Measurements from ENCODE around the gene URB2. TPM values are rescaled to one million over a fixed set of nuclear protein-coding genes. Genes with fewer than 3 reads are reported as not detected.
A peak's percentile ranks its signal among the peaks of the same experiment; 100 is the strongest.
"Not testable (repeated sequence)": the region's sequence is repeated elsewhere in the genome, so short reads cannot be mapped to it uniquely, and the experiment has no call there.

Gene URB2
- total RNA-seq = 10 to 100 TPM; 28.9 to 30.1 TPM

DNA sequence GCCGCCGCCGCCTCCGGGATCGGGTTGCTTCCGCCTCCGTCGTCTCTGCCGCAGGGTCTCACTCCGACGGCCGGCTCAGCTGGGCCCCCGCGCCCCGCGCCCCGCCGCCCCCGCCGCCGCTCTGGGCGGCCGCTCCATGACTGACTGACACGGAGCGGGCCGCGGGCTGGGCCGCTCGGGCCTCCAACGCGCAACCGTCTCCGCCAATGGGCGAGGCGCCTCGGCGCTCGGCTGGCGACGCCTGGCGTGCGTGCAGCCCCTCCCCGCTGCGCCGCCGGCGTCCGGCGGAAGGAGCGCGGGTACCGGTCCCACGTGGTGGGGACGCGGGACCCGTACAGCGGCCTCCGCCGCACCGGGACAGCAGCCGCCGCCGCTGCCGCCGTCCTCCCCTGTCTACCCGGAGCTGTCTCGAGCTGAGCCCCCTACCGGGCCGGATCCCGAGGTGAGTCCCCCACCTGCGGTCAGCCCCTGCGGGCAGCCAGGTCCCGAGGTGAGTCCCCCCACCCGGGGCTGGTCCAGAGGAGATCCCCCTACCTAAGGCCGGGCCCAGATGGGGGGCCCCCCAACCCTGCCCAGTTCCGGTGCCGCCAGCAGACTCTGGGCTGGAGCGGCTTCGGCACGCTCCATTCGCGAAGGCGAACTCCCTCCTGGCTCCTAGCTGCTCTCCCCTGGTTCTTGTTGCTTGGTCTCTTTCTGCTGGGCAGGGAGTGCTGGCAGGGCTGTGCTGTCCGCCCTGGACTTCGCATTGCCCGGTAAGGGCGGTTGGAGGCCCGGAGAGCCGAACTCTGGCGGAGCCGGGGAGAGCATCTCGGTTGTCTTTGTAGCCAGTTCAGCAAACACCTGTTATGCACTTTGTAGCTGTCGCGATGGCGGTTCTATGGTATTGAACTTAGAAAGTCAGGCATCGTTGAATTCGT is at the start of gene URB2, which contains the start of gene TAF5L:
Gene URB2, plus strand, starts transcription at position 333 of the 917 bp plus-strand sequence. CDS start 1,387 bp downstream, outside the sequence.
Gene TAF5L, minus strand, starts transcription at position 208 of the 917 bp plus-strand sequence. CDS start 11,640 bp downstream, outside the sequence.
- Mint-ChIP-seq H3K9me3 (no peaks in the 10 kb centered on the region), H3K4me1 (peaks cover 60% of the 10 kb centered on the region), H3K4me3 (peak within 1 kb of the TSS; percentile 99), H3K27ac (peak within 1 kb of the TSS; percentile 97), H3K36me3 (peaks cover 33% of the 10 kb centered on the region), H3K27me3 (no peaks in the 10 kb centered on the region)
- DNase-seq = peak; percentile 95

DNA sequence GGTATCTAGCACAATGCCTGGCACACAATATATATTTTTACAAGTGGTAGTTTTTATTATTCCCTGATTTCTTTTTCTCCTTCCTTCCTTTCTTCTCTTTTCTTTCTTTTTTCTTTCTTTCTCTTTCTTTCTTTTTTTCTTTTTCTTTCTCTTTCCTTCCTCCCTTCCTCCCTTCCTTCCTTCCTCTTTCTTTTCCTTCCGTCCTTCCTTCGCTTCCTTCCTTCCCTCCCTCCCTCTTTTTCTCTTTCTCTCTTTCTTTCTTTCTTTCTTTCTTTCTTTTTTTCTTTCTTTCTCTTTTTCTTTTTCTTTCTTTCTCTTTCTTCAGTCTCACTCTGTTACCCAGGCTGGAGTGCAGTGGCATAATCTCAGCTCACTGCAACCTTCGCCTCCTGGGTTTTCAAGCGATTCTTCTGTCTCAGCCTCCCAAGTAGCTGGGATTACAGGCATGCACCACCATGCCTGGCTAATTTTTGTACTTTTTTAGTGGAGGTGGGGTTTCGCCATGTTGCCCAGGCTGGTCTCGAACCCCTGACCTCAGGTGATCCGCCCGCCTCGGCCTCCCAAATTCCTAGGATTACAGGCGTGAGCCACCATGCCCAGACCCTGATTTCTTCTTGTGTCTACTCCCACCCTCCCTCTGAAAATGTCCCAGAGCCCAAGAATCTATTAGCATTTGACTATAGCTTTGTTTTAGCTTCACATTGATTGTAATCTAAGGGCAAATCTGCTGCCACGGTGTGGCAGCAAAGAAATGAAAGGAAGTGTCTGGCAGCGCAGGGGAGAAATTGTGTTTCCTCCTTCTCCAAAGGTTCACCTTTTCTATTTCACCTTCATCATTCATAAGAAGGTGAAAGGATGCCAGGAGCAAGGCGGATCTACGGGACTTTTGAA is 47.6 kb upstream of the URB2 start:
- H3K36me3 Mint-ChIP-seq = no peaks in the 10 kb centered on the region
- peaks cover 7% of the 10 kb centered on the region for H3K27me3 Mint-ChIP-seq
- no peak overlapping the region for H3K27ac Mint-ChIP-seq
- H3K9me3 Mint-ChIP-seq = no peaks in the 10 kb centered on the region
- no peak for DNase-seq
- H3K4me3 Mint-ChIP-seq = no peak overlapping the region
- H3K4me1 Mint-ChIP-seq = no peaks in the 10 kb centered on the region

DNA sequence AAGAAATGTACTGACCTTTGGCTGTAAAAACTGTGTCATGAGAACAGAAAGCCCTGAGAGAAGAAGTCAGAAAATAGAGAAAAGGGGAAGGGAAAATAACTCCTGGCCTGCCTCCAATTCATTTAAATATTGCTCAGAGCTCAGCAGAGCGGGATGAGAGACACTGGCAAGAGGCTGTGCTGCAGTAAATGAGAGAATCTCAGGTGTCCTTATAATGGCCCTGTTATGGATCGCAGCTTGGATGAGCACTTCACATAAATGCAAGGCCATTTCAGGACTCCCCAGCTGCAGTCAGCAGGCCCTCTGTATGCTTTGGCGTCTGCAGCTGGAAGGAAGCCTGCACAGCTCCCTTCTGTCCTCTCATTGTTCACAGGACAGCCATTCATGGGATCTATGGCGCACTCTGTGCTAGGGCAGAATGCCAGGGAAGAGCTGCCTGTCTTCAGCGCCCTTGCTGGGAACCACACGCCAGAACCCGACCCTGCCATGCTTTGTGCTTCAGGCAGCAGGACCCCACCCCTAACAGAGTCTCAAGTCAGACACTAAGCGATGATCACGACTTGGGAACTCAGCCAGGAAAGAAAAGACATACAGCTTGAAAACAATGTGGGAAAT is 46.9 kb upstream of the URB2 start:
- Mint-ChIP-seq H3K4me3 (no peak overlapping the region), H3K9me3 (no peaks in the 10 kb centered on the region), H3K27me3 (peaks cover 7% of the 10 kb centered on the region), H3K36me3 (no peaks in the 10 kb centered on the region), H3K27ac (no peak overlapping the region), H3K4me1 (no peaks in the 10 kb centered on the region)
- DNase-seq = no peak

DNA sequence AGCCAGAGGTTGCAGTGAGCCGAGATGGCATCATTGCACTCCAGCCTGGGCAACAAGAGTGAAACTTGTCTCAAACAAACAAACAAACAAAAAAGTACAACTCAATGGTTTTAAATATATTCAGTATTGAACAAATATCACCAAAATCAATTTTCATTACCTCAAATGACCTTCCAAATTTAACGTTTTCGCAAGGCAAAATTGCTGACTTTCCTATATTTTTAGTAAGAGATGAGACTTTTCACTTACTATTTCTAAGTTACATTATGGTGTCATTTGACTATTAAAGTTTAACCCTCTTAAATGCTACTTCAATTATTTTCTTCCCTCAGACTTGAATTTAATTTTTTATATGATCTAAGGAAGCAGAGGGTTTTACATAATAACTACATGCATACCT is 44.6 kb upstream of the URB2 start:
- Mint-ChIP-seq H3K27me3 (peaks cover 7% of the 10 kb centered on the region), H3K9me3 (no peaks in the 10 kb centered on the region), H3K4me3 (no peak overlapping the region), H3K4me1 (no peaks in the 10 kb centered on the region), H3K36me3 (no peaks in the 10 kb centered on the region), H3K27ac (no peak overlapping the region)
- DNase-seq = no peak

DNA sequence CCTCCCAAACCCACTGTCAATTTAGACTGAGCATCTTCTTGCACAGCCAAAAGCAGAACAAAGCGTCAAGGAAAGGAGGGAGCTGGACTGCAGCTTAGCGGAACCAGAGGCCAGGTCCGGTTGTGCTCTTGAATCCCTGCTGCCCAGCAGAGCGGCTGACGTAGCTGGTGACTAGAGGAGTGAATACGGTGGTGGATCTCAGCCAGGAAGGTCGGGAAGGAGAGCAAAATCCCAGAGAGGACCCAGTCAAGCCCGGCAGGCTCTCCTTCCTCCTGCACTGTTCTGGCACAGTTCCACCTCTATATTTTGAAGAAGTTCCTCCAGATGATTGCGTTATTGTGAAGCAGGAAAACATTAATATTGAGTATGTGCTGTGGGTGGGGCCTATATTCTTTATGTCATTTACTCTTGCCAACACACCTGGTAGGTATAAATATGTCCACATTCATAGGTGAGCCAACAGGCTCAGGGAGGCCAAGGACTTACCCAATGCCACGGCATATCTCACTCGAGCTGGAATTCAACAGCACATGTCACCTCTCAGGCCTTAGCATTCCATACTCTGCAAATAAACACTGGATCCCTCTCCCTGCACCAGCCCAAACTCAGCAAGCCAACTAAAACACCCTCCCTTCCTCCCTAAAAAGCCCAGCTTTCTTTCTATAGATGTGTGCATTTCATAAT is 43.9 kb upstream of the URB2 start:
- no peak overlapping the region for H3K4me3 Mint-ChIP-seq
- DNase-seq = no peak
- H3K9me3 Mint-ChIP-seq = no peaks in the 10 kb centered on the region
- no peak overlapping the region for H3K27ac Mint-ChIP-seq
- no peaks in the 10 kb centered on the region for H3K36me3 Mint-ChIP-seq
- H3K4me1 Mint-ChIP-seq = no peaks in the 10 kb centered on the region
- H3K27me3 Mint-ChIP-seq = peaks cover 7% of the 10 kb centered on the region

DNA sequence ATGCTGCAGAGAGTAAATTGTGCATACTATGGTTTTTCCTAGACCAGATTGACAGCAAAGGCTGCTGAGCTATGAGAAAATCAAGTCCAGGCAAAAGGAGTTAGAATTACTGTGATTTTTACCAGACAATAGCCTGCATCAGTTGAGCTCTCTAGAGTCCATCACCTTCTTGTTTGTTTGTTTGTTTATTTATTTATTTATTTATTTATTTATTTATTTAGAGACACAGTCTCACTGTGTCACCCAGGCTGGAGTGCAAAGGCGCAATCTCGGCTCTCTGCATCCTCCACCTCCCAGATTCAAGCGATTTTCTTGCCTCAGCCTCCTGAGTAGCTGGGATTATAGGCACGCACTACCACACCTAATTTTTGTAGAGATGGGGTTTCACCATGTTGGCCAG is 43.3 kb upstream of the URB2 start:
- Mint-ChIP-seq H3K27me3 (peaks cover 7% of the 10 kb centered on the region), H3K4me3 (no peak overlapping the region), H3K9me3 (no peaks in the 10 kb centered on the region), H3K27ac (no peak overlapping the region), H3K36me3 (no peaks in the 10 kb centered on the region), H3K4me1 (no peaks in the 10 kb centered on the region)
- DNase-seq = no peak

DNA sequence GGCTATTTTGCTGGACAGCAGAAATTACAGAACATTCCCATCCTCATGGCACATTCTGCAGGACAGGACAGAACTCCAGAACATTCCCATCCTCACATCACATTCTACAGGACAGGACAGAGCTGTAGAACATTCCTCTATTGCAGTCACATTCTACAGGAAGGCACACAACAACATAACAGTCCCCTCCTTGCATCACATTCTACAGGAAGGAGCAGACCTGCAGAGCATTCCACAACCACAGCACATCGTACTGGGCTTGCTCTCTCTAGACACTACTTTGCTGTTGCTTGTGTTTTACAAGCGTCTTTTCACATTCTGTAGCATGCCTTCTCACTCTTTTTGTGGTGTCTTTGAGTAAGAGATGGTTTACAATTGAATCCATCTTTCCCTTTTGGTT is 40.7 kb upstream of the URB2 start:
- no peaks in the 10 kb centered on the region for H3K4me1 Mint-ChIP-seq

DNA sequence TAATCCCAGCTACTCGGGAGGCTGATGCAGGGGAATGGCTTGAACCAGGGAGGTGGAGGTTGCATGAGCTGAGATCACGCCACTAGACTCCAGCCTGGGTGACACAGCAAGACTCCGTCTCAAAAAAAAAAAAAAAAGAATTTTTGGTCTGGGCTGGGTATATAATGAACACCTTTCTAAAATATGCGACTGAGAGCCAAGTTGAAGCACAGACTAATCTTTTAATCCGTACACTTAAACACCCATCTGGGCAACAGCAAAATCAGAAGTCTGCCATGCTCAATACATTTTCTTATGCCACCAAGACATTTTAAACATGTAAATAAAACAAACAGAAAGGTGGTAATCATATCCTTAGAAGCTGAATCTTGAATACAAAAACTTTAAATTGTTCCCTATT is 35.9 kb upstream of the URB2 start:
- H3K4me3 Mint-ChIP-seq = no peak overlapping the region
- H3K27me3 Mint-ChIP-seq = no peaks in the 10 kb centered on the region
- H3K9me3 Mint-ChIP-seq = no peaks in the 10 kb centered on the region
- H3K36me3 Mint-ChIP-seq = peaks cover 12% of the 10 kb centered on the region
- DNase-seq = no peak
- no peak overlapping the region for H3K27ac Mint-ChIP-seq
- H3K4me1 Mint-ChIP-seq = no peaks in the 10 kb centered on the region

More for the DNA sequence above, 40.7 kb upstream of the URB2 start:
- H3K9me3 Mint-ChIP-seq = no peaks in the 10 kb centered on the region
- H3K27me3 Mint-ChIP-seq = no peaks in the 10 kb centered on the region
- DNase-seq = no peak
- H3K36me3 Mint-ChIP-seq = no peaks in the 10 kb centered on the region
- no peak overlapping the region for H3K4me3 Mint-ChIP-seq
- no peak overlapping the region for H3K27ac Mint-ChIP-seq

DNA sequence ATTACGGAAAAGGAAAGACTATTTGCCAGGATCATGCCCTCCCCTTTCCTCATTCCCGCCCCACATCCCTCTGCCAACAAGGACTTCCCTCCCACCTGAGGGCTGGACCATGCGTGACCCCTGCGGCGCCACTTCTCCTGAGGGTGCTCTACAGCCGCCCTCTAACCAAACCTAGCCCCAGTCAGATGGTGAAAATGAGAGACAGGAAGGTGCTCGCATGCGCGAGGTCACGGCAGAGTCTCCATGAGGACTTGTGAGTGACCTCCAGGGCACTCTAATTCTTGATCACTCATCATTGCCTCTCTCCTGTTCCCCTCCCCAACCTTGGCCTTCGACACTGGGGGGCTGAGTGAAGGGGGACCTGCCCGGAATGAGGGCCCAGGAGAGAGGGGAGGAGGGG is 32.2 kb upstream of the URB2 start:
- Mint-ChIP-seq H3K27ac (no peak overlapping the region), H3K36me3 (peaks cover 13% of the 10 kb centered on the region), H3K9me3 (no peaks in the 10 kb centered on the region), H3K27me3 (no peaks in the 10 kb centered on the region), H3K4me1 (peaks cover 14% of the 10 kb centered on the region), H3K4me3 (no peak overlapping the region)
- no peak for DNase-seq

DNA sequence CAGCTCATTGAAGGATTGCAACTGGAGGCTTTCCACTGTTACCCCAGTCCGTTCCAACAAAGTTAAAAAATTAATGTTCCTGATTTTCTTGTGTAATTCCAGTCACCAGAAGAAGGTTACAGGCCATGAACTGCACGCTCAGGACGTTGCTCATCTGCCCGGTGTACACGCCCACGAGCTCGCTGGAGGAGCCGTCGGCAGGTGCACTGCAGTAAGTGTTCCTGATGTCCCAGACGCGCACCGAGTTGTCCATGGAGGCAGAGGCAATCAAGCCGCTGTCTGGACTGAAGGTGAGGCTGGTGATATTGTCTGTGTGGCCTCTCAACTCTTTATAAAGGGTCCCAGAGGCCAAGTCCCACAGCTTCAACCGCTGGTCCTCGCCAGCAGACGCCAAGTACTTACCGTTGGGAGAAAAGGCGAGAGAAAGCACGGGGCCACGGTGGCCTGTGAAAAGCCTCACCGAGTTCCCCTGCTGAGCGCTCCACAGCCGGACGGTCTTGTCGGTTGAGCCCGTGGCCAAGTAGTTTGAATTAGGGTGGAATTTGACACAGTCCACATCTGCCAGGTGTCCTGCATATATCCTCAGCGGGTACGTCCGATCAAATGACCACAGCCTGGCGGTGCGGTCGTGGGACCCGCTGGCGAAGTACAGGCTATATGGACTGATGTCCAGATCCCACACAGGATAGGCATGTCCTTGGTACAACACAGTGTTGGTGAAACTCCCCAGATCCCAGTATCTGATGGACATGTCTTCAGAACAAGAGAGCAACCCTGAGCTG is 31.6 kb upstream of the URB2 start:
- no peak for DNase-seq
- H3K36me3 Mint-ChIP-seq = peaks cover 17% of the 10 kb centered on the region
- H3K4me3 Mint-ChIP-seq = no peak overlapping the region
- H3K9me3 Mint-ChIP-seq = no peaks in the 10 kb centered on the region
- H3K27ac Mint-ChIP-seq = no peak overlapping the region
- peaks cover 15% of the 10 kb centered on the region for H3K4me1 Mint-ChIP-seq
- no peaks in the 10 kb centered on the region for H3K27me3 Mint-ChIP-seq

DNA sequence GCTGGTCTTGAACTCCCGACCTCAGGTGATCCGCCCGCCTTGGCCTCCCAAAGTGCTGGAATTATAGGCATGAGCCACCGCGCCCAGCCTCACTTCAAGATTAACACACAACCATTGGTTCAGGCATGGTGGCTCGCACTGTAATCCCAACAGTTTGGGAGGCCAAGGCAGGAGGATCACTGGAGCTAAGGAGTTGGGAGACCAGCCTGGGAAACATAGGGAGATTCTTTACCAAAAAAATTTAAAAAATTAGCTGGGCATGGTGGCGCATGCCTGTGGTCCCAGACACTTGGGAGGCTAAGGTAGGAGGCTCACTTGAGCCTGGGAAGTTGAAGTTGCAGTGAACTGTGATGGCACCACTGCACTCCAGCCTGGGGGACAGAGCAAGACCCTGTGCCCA is 30.2 kb upstream of the URB2 start:
- not testable (repeated sequence) for H3K27ac Mint-ChIP-seq

DNA sequence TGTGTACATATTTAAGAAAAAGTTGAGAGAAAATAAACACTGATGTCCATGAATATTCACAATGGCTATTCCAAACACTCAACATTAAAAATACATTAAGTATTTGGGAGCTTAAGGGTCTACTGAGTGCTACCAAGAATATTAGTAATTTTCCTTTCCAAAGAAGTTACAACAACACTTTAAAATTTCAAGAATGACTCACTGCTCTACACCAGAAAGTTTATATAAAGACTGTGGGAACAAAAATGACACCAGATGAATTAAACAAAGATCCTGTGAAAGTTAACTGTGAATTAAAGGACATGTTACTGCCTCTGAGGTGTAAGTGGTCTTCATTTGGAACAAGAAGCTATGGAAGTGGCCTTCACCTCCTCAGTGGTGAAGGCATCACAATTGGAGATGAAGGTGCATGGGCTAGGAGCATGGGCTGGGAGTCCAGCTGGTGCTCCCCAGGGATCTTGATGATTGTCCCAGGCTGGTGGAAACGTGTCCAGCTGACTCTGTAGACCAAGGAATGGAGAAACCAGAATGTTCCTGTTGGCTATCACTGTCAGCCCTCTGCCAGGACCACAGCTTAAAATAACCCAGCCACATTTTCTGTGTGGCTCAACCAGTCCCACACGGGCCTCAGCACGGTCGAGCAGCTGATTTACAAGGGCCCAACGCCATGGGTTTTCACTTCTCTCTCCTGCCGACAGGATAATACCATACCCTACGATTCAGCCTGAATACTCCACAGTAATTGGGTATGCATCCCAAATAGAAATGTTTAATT is 28.9 kb upstream of the URB2 start:
- Mint-ChIP-seq H3K9me3 (no peaks in the 10 kb centered on the region), H3K36me3 (peaks cover 32% of the 10 kb centered on the region), H3K4me1 (peaks cover 20% of the 10 kb centered on the region), H3K4me3 (no peak overlapping the region), H3K27me3 (no peaks in the 10 kb centered on the region), H3K27ac (no peak overlapping the region)
- no peak for DNase-seq

More for the DNA sequence above, 30.2 kb upstream of the URB2 start:
- not testable (repeated sequence) for H3K4me3 Mint-ChIP-seq, H3K27me3 Mint-ChIP-seq, H3K9me3 Mint-ChIP-seq, DNase-seq
- peaks cover 19% of the 10 kb centered on the region for H3K4me1 Mint-ChIP-seq
- peaks cover 23% of the 10 kb centered on the region for H3K36me3 Mint-ChIP-seq

DNA sequence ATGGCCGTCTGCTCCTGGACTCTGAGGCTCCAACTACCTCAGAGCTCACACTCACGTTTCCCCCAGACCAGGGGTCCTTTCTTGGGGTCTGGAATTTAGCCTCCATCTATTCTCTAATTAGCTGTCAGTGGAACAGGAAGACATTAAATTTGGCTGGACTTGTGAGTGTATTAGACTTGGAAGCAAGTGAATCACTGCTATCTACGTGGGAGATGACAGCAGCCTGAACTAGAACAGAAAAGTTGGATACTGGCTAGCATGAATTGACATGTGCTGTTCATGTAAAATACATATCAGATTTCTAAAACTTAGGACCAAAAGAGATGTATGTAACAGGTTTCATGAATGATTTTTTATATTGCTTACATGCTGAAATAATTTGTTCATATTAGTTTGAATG is 28.2 kb upstream of the URB2 start:
- H3K36me3 Mint-ChIP-seq = peaks cover 38% of the 10 kb centered on the region
- H3K9me3 Mint-ChIP-seq = no peaks in the 10 kb centered on the region
- peaks cover 20% of the 10 kb centered on the region for H3K4me1 Mint-ChIP-seq
- DNase-seq = no peak
- H3K27ac Mint-ChIP-seq = no peak overlapping the region
- no peaks in the 10 kb centered on the region for H3K27me3 Mint-ChIP-seq
- no peak overlapping the region for H3K4me3 Mint-ChIP-seq

Measured in activated naive CD8-positive, alpha-beta T cell treated with anti-CD3 and anti-CD28 coated beads for 36 hours (primary cell).